ENCODE data around the gene TRA2B. TPM values are rescaled to one million over a fixed set of nuclear protein-coding genes. Genes with fewer than 3 reads are reported as not detected.

Gene TRA2B
- total and polyA plus RNA-seq, 7 donors, result 38.7 to 99.5 (median 75.3) TPM

DNA sequence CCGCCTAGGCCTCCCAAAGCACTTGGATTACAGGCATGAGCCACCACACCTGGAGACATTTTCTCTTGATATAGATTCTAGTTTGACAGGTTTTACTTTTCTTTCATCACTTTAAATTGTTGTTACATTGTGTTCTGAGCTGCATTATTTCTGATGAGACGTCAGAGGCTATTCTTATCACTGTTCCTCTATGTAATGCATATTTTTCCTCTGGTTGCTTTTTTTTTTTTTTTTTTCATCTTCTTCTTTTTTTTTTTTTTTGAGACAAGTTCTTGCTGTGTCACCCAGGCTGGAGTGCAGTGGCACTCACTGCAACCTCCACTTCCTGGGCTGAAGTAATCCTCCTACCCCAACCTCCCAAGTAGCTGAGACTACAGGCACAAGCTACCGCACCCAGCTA lies 41.2 kb downstream of the TRA2B start:
- Histone ChIP-seq H3K36me3 (ENCODE audit: insufficient read depth in 1 of 2, low read depth in 1 of 2) (no peaks in the 10 kb centered on the region), H3K27ac (no peak overlapping the region), H3K27me3 (ENCODE audit: insufficient read depth in 3 of 3, low read length in 2 of 3) (peaks cover 0 to 3% (median 0%) of the 10 kb centered on the region in 3 donors), H3K4me1 (no peaks in the 10 kb centered on the region), H3K9me3 (no peaks in the 10 kb centered on the region), H3K4me3 (no peak overlapping the region)
- TF ChIP-seq, protein P1, sequence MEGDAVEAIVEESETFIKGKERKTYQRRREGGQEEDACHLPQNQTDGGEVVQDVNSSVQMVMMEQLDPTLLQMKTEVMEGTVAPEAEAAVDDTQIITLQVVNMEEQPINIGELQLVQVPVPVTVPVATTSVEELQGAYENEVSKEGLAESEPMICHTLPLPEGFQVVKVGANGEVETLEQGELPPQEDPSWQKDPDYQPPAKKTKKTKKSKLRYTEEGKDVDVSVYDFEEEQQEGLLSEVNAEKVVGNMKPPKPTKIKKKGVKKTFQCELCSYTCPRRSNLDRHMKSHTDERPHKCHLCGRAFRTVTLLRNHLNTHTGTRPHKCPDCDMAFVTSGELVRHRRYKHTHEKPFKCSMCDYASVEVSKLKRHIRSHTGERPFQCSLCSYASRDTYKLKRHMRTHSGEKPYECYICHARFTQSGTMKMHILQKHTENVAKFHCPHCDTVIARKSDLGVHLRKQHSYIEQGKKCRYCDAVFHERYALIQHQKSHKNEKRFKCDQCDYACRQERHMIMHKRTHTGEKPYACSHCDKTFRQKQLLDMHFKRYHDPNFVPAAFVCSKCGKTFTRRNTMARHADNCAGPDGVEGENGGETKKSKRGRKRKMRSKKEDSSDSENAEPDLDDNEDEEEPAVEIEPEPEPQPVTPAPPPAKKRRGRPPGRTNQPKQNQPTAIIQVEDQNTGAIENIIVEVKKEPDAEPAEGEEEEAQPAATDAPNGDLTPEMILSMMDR (IDR thresholded peaks at IDR 0.05), result no peak
- no peak for DNase-seq
- intact Hi-C loops (cut with DNase I), result no loop called here
- 72 to 78% (median 74%) methylated on average over 3 of the region's 3 CpGs for WGBS, 3 donors
- no peak for ATAC-seq

DNA sequence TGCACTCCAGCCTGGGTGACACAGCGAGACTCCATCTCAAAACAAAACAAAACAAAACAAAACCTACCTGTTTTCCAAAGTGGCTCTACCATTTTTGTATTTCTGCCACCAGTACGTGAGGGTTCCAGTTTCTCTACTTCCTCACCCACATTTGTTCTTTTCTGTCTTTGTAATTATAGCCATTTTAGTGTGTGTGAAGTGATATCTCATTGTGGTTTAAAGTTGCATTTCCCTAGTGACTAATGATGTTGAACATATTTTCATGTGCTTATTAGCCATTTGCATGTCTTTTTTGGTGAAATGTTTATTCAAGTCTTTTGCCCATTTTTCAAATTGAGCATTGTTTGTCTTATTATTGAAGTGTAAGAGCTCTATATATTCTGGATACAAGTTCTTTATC lies 50.7 kb downstream of the TRA2B start:
- intact Hi-C loops (cut with DNase I), result no loop called here
- no peaks in the 10 kb centered on the region for H3K27me3 ChIP-seq (ENCODE audit: insufficient read depth in 3 of 3, low read length in 2 of 3)
- no peaks in the 10 kb centered on the region for H3K36me3 ChIP-seq (ENCODE audit: insufficient read depth in 1 of 2, low read depth in 1 of 2)
- no peaks in the 10 kb centered on the region for H3K4me1 ChIP-seq
- H3K9me3 ChIP-seq, result no peaks in the 10 kb centered on the region
- ATAC-seq (no peak), DNase-seq (no peak)
- no peak overlapping the region for H3K27ac ChIP-seq
- TF ChIP-seq, protein P1 (IDR thresholded peaks at IDR 0.05), result no peak
- no peak overlapping the region for H3K4me3 ChIP-seq
- 58 to 81% (median 69%) methylated on average over 2 of the region's 2 CpGs for WGBS, 3 donors

DNA sequence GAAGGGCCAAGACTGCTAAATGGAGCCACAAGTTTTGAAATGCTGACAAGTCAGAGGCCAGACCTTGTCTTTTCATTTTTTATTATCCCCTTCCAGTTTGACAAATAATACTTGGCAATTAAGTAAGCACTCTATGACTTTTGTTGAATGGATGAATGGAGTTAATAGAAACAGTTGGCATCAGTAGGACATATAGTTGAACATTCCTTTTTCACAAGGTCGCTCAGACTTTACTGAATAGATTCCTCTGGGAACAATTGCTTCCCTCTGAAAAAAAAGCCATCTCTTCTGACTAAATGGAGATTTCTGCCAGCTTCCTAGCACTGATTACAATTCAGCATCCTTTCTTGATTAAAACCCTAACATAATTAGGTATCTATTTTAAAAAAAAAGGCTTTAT lies 53.2 kb downstream of the TRA2B start:
- Histone ChIP-seq H3K4me1 (no peaks in the 10 kb centered on the region), H3K4me3 (no peak overlapping the region), H3K27me3 (ENCODE audit: insufficient read depth in 3 of 3, low read length in 2 of 3) (peaks cover 0 to 3% (median 0%) of the 10 kb centered on the region in 3 donors), H3K36me3 (ENCODE audit: insufficient read depth in 1 of 2, low read depth in 1 of 2) (no peaks in the 10 kb centered on the region), H3K9me3 (no peaks in the 10 kb centered on the region), H3K27ac (no peak overlapping the region)
- no peak for ATAC-seq
- no peak for DNase-seq
- 20 to 26% (median 25%) methylated on average over 1 of the region's 1 CpG for WGBS, 3 donors
- intact Hi-C loops (cut with DNase I), result no loop called here
- TF ChIP-seq, protein P1 (IDR thresholded peaks at IDR 0.05), result no peak

DNA sequence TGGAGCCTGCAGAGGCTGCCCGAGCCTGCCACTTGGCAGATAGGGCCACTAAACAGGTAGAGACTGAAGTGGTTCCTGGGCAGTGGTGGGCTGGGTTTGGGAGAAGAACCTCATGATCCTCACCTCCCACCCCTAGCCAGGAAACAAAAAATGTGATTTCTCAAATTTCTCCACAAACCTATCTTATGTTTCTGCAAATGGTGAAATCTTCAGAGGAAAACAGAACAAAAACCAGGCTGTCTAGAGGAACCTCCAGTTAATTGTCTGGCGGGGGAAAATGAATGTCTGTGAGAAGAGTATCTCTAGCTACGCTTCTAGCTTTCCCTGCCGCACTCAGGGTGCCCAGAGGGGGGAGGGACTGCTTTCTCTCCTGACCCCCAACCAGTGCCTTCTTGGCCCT lies 55.9 kb downstream of the TRA2B start:
- DNase-seq (no peak), ATAC-seq (no peak)
- TF ChIP-seq, protein P1 (IDR thresholded peaks at IDR 0.05), result no peak
- Histone ChIP-seq H3K4me3 (no peak overlapping the region), H3K4me1 (no peaks in the 10 kb centered on the region), H3K27me3 (ENCODE audit: insufficient read depth in 3 of 3, low read length in 2 of 3) (peaks cover 0 to 3% (median 0%) of the 10 kb centered on the region in 3 donors), H3K36me3 (ENCODE audit: insufficient read depth in 1 of 2, low read depth in 1 of 2) (no peaks in the 10 kb centered on the region), H3K27ac (no peak overlapping the region), H3K9me3 (no peaks in the 10 kb centered on the region)
- intact Hi-C loops (cut with DNase I), result no loop called here
- WGBS, 3 donors, result 81 to 88% (median 84%) methylated on average over 4 of the region's 4 CpGs

DNA sequence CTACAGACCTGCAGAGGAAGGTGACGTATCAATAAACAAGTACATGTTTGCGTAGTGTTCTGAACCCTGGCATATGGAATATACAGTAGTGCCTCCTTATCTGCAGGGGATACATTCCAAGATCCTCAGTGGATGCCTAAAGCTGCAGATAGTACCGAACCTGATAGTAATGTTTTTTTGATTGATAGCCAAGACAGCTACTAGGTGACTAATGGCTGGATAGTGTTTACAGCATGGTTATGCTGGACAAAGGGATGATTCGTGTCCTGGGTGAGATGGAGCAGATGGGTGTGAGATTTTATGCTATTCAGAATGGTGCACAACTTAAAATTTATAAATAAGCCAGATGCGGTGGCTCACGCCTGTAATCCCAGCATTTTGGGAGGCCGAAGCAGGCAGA lies 57.2 kb downstream of the TRA2B start:
- Histone ChIP-seq H3K4me3 (no peak overlapping the region), H3K36me3 (ENCODE audit: insufficient read depth in 1 of 2, low read depth in 1 of 2) (no peaks in the 10 kb centered on the region), H3K27ac (no peak overlapping the region), H3K27me3 (ENCODE audit: insufficient read depth in 3 of 3, low read length in 2 of 3) (peaks cover 0 to 3% (median 0%) of the 10 kb centered on the region in 3 donors), H3K9me3 (no peaks in the 10 kb centered on the region), H3K4me1 (no peaks in the 10 kb centered on the region)
- ATAC-seq (no peak), DNase-seq (no peak)
- intact Hi-C loops (cut with DNase I), result no loop called here
- 78 to 82% (median 79%) methylated on average over 7 of the region's 7 CpGs for WGBS, 3 donors
- TF ChIP-seq, protein P1 (IDR thresholded peaks at IDR 0.05), result no peak
